OCI-LY3 (cell line): ENCODE results near the gene CALD1.

Experiments used
- H2AFZ ChIP-seq: fragments of 200-600, 300-600 bp; shearing (Covaris generic); 2 replicates; pipeline ENCODE4 v1.6.0; 2014; ENCODE audit warnings: antibody characterized with exemption, low read depth, low read length
- H3K27ac ChIP-seq: fragments of 200-600, 300-600 bp; sonication (generic); 2 replicates; pipeline ENCODE4 v1.5.1; 2014; ENCODE audit warnings: mild to moderate bottlenecking, low read length, moderate library complexity, mixed read lengths
- H3K27me3 ChIP-seq: fragments of 200-600, 300-600 bp; sonication (generic); 2 replicates; pipeline ENCODE4 v1.6.1; 2014; ENCODE audit warnings: low read depth, low read length, mixed read lengths
- H3K36me3 ChIP-seq: fragments of 200-600, 300-600 bp; sonication (generic); replicated peaks from 2 replicates; pipeline ENCODE3; 2014; ENCODE audit warnings: low read depth, low read length, mixed read lengths
- H3K4me1 ChIP-seq: fragments of 300-600, 200-600 bp; sonication (generic); 2 replicates; pipeline ENCODE4 v1.6.1; 2014; ENCODE audit warnings: low read length, mixed read lengths
- H3K4me2 ChIP-seq: fragments of 200-600, 300-600 bp; sonication (generic); 2 replicates; pipeline ENCODE4 v1.6.1; 2014; ENCODE audit warnings: low read length, mixed read lengths
- H3K4me3 ChIP-seq: fragments of 300-600, 200-600 bp; sonication (generic); 2 replicates; pipeline ENCODE4 v1.5.1; 2014; ENCODE audit warnings: antibody characterized with exemption, mild to moderate bottlenecking, low read length, moderate library complexity
- H3K79me2 ChIP-seq: fragments of 300-600, 200-600 bp; shearing (Covaris generic); 2 replicates; pipeline ENCODE4 v1.6.1; 2014; ENCODE audit warnings: mild to moderate bottlenecking, low read length, mixed read lengths
- H3K9ac ChIP-seq: fragments of 300-600, 200-600 bp; shearing (Covaris generic); 2 replicates; pipeline ENCODE4 v1.6.0; 2014; ENCODE audit warnings: mild to moderate bottlenecking, low read length, moderate library complexity
- H3K9me3 ChIP-seq: fragments of 200-600, 300-600 bp; shearing (Covaris generic); 2 replicates; pipeline ENCODE4 v1.6.1; 2014; ENCODE audit warnings: low read length, mixed read lengths; ENCODE audit not compliant: insufficient read depth
- H4K20me1 ChIP-seq: fragments of 200-600, 300-600 bp; sonication (generic); 2 replicates; pipeline ENCODE4 v1.6.1; 2016; ENCODE audit warnings: low read length, mixed read lengths; ENCODE audit not compliant: insufficient read depth
- CTCF ChIP-seq: fragments of 200-600, 300-600 bp; sonication (generic); IDR thresholded peaks from 2 replicates; pipeline ENCODE4 v1.5.1; 2014; ENCODE audit warnings: antibody characterized with exemption, low read length, low read depth
- EZH2phosphoT487 ChIP-seq: fragments of 200-600 bp; shearing (Covaris generic); IDR thresholded peaks from 2 replicates; pipeline ENCODE4 v1.6.1; 2018; ENCODE audit warnings: antibody characterized with exemption, mixed run types, low read depth

Gene CALD1

GRCh38 chr7:134787064-134787463 is 7.6 kb downstream of the CALD1 start:
- H3K4me1 ChIP-seq, result peaks cover 7% of the 10 kb centered on the region
- H3K9ac ChIP-seq, result no peak overlapping the region
- H3K4me3 ChIP-seq, result no peak overlapping the region
- TF ChIP-seq EZH2phosphoT487 (no peak), CTCF (no peak)
- H3K36me3 ChIP-seq, result no peaks in the 10 kb centered on the region
- no peaks in the 10 kb centered on the region for H4K20me1 ChIP-seq
- H3K9me3 ChIP-seq, result no peaks in the 10 kb centered on the region
- peaks cover 45% of the 10 kb centered on the region for H3K27me3 ChIP-seq
- H3K79me2 ChIP-seq, result no peaks in the 10 kb centered on the region
- H3K4me2 ChIP-seq, result no peak overlapping the region
- H2AFZ ChIP-seq, result no peak overlapping the region
- no peak overlapping the region for H3K27ac ChIP-seq

- H3K36me3 ChIP-seq, result no peaks in the 10 kb centered on the region
- H3K4me2 ChIP-seq, result no peak overlapping the region
- H4K20me1 ChIP-seq, result no peaks in the 10 kb centered on the region
- H2AFZ ChIP-seq, result no peak overlapping the region
- H3K9ac ChIP-seq, result no peak overlapping the region
- no peak for TF ChIP-seq CTCF
- TF ChIP-seq EZH2phosphoT487, result no peak
- H3K9me3 ChIP-seq, result no peaks in the 10 kb centered on the region; the same call in 1 of the 2 replicates
- peaks cover under 1% of the 10 kb centered on the region; the same call in 1 of the 2 replicates for H3K4me1 ChIP-seq
- no peaks in the 10 kb centered on the region for H3K79me2 ChIP-seq
- peaks cover 44% of the 10 kb centered on the region for H3K27me3 ChIP-seq
- no peak overlapping the region for H3K4me3 ChIP-seq
- H3K27ac ChIP-seq, result no peak overlapping the region
Measured at GRCh38 chr7:134787720-134788119, 8.3 kb downstream of the CALD1 start.

- no peak overlapping the region for H3K4me3 ChIP-seq
- H3K36me3 ChIP-seq, result no peaks in the 10 kb centered on the region
- H3K79me2 ChIP-seq, result no peaks in the 10 kb centered on the region
Measured at GRCh38 chr7:134788191-134788590, 8.8 kb downstream of the CALD1 start.

More at GRCh38 chr7:134788191-134788590, 8.8 kb downstream of the CALD1 start:
- Histone ChIP-seq H2AFZ (no peak overlapping the region), H3K4me2 (no peak overlapping the region), H3K27me3 (peaks cover 39% of the 10 kb centered on the region), H3K9ac (no peak overlapping the region), H3K4me1 (no peaks in the 10 kb centered on the region), H3K27ac (no peak overlapping the region), H3K9me3 (no peaks in the 10 kb centered on the region; the same call in 1 of the 2 replicates), H4K20me1 (no peaks in the 10 kb centered on the region)
- TF ChIP-seq EZH2phosphoT487 (no peak), CTCF (no peak)
